GM12801 (cell line): ENCODE measurements around the gene TAS2R30.

Experiments
- TF ChIP-seq, protein P1 (sequence below): IDR thresholded peaks from one replicate; pipeline ENCODE4 v1.5.1; 2011; ENCODE audit warnings: control low read depth; ENCODE audit not compliant: insufficient read length; ENCODE audit errors: extremely low read depth

TAS2R30 gene

DNA sequence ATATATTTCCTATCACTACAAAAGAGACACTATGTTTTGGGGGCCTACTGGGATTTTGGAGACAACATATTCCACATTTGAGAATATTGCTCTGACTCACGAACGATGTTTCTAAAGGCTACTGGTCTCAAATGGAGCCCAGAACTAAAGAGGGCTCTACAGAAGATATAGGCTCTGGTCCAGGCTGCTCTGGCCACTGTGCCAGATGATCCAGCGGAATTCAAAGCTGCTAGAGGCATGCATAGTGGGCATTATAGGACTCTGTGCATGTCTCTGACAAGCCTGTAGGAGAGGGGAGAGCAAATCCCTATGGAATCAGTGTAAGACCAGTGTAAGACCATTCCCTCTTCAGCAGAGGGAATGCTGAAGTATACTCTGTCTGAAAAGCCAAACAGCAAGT, 4.1 kb downstream of the TAS2R30 start:
- TF ChIP-seq, protein P1, sequence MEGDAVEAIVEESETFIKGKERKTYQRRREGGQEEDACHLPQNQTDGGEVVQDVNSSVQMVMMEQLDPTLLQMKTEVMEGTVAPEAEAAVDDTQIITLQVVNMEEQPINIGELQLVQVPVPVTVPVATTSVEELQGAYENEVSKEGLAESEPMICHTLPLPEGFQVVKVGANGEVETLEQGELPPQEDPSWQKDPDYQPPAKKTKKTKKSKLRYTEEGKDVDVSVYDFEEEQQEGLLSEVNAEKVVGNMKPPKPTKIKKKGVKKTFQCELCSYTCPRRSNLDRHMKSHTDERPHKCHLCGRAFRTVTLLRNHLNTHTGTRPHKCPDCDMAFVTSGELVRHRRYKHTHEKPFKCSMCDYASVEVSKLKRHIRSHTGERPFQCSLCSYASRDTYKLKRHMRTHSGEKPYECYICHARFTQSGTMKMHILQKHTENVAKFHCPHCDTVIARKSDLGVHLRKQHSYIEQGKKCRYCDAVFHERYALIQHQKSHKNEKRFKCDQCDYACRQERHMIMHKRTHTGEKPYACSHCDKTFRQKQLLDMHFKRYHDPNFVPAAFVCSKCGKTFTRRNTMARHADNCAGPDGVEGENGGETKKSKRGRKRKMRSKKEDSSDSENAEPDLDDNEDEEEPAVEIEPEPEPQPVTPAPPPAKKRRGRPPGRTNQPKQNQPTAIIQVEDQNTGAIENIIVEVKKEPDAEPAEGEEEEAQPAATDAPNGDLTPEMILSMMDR = no peak

DNA sequence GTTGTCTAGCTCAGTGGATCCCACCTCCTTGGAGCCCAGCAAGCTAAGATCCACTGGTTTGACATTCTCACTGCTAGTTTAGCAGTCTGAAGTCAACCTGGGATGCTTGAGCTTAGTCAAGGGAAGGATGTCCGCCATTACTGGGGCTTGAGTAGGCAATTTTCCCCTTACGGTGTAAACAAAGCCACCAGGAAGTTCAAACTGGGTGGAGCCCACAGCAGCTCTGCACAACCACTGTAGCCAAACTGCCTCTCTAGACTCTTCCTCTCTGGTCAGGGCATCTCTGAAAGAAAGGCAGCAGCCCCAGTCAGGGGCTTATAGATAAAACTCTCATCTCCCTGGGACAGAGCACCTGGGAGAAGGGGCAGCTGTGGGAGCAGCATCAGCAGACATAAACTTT, 25.6 kb downstream of the TAS2R30 start:
- TF ChIP-seq, protein P1 = no peak

DNA sequence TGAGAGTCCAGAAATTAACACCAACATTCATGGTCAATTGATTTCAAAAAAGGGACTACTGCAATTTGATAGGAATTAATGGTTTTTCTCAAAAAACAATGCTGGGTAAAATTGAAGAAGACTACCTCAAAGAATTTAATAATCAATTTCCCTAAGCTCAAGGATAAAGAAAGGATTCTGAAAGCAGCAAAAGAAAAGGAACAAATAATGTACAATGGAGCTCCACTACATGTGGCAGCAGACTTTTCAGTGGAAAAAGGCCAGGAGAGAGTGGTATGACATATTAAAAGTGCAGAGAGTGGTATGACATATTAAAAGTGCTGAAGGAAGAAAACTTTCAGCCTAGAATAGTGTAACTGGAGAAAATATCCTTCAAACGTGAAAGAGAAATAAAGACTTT, 26.7 kb downstream of the TAS2R30 start:
- TF ChIP-seq, protein P1 = no peak

DNA sequence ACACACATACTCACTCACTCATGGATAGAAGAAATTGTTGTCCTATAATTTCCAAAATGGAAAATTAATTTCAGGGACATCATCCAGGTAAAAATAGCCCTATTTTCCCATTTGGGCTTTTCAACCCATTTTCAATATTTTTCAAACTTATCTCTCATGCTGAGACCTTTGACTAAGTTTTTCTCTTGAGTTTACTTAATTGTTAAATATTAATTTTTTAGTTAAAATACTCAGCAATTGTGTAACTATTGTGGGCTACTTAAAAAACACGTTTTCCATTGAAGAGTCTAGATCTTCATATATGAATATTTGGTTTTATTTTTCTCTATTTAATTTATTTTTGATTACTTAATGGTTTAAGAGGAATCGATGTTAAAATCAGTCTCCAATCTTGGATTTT, 28.2 kb downstream of the TAS2R30 start:
- TF ChIP-seq, protein P1 = no peak

DNA sequence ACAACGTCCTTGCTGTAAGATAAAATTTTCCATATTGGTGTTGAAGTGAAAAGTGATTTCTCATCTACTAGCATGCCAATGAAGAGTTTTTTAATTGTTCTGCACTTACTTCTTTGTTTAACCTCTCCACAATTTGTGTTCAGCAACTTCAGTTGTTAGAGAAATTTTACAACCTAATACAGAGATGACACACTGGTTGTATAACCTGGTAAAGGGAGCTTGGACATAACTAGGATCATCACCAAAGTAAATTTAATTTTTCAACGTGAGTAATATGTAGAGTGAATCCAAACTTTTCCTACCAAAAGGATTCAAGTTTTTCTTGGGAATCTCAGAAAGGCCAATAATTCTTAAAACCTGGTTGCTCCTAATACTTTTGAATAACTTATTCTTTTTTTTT, 28.9 kb downstream of the TAS2R30 start:
- TF ChIP-seq, protein P1 = no peak

DNA sequence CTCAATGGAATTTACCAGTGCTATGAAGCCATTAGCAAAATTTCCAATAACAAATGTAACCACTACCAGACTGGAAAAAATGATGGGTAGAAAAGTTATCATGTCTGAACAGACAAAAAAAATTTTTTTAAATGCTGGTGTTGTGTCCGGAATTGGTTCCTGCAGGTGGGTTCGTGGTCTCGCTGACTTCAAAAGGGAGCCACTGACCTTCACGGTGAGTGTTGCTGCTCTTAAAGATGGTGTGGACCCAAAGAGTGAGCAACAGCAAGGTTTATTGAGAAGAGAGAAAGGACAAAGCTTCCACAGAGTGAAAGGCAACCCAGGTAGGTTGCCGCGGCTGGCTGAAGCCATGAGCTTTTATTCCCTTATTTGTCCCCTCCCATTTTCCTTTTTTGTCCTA, 42.3 kb downstream of the TAS2R30 start, which contains the start of gene TAS2R43:
TAS2R43 (minus strand) TSS at position 186 of the 400 bp plus-strand sequence; CDS start at position 102, 84 bp downstream.
- TF ChIP-seq, protein P1 = no peak

DNA sequence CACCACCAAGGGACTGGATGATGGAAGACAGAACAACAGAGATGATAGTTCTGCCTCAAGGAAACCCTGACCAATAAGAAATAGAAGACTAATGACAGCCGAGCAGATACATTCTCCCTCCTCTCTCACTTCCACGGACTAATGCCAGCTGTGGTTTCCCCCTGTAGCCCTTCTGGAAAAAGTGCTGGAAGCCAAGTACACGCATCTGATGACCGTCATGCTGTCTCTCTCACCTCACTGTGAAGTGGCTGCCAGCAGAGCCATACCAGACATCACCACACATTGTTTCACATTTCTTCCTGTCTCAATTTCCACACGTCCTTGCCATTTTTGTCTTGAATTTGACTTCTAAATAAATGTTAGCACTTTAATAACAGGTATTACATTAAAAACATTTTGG, 45.2 kb downstream of the TAS2R30 start:
- TF ChIP-seq, protein P1 = no peak

DNA sequence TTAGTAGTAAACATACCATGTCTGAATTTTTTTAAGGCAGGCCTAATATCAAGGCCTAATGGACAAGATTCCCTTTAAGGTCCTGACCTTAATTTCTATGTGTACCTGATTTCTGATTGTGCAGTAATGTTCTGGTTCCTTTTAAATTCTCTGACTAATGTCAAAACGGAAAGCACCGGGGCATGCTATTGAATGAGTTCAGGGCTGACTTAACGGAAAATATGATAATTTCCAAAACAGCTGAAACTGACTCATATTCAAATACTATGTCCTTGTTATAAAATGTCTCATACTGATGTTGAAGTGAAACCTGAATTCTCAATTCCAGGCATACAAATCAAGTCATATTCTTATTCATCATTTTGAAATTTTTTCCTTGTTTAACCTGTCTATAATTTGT, 49.0 kb downstream of the TAS2R30 start:
- TF ChIP-seq, protein P1 = no peak
